Vagina (tissue), 2 donors: ENCODE measurements around the gene SNX3.

ENCODE experiments used
- CTCF ChIP-seq, 3 experiments: fragments of 450-650 bp in 2 of 3; fragments of 200-600 bp in 1 of 3; sonication (generic) in 1 of 3; IDR thresholded peaks; one replicate each; pipeline ENCODE4 v1.5.1; 2017 to 2019; ENCODE audit warnings: antibody characterized with exemption in 3 of 3, mild to moderate bottlenecking in 2 of 3, moderate library complexity in 2 of 3
- POLR2A ChIP-seq, 2 donors: fragments of 450-650 bp; IDR thresholded peaks; one replicate each; pipeline ENCODE4 v1.6.1; 2017; ENCODE audit warnings: antibody characterized with exemption in 2 of 2, mild to moderate bottlenecking in 2 of 2, moderate library complexity in 2 of 2
- POLR2AphosphoS5 ChIP-seq, 2 donors: sonication (generic); formaldehyde crosslinking; IDR thresholded peaks; one replicate each; pipeline ENCODE4 v1.9.0; 2017; ENCODE audit warnings: antibody characterized with exemption in 2 of 2, mild to moderate bottlenecking in 2 of 2, low read depth in 1 of 2; ENCODE audit not compliant: insufficient read depth in 1 of 2

- TF ChIP-seq CTCF (IDR thresholded peaks at IDR 0.05) (no peak), POLR2A (IDR thresholded peaks at IDR 0.05) (no peak), POLR2AphosphoS5 (IDR thresholded peaks at IDR 0.05; ENCODE audit: insufficient read depth in 1 of 2, low read depth in 1 of 2) (no peak)
Measured at GRCh38 chr6:108227290-108227689, 33.5 kb downstream of the SNX3 start.
